Measurements from ENCODE around the gene THBS2.

The THBS2 gene

GRCh38 chr6:169190970-169191369, 62.7 kb downstream of the THBS2 start:
- ChIA-PET CTCF (interaction anchor here (1.0 to 1.5 kb wide), 3 partner anchors 9 to 297 kb away, joined by 3 to 6 read pairs (median 3); no protein-coding TSS in a partner anchor), POLR2A (interaction anchor here (1.2 to 1.9 kb wide), 3 partner anchors 23 to 155 kb away, joined by 5 to 12 read pairs (median 6); no protein-coding TSS in a partner anchor)
- DNase-seq (ENCODE audit: low read depth, low spot score), result no peak
- H3K4me3 ChIP-seq (ENCODE audit: low read depth, low read length), result no peak overlapping the region
- no peak for TF ChIP-seq CTCF (IDR thresholded peaks at IDR 0.05; ENCODE audit: insufficient read depth, low read length, missing control alignments)

GRCh38 chr6:169190144-169190584, 63.5 kb downstream of the THBS2 start:
- POLR2A ChIA-PET, result interaction anchor here (0.6 to 1.9 kb wide), 4 partner anchors 22 to 369 kb away, joined by 3 to 12 read pairs (median 6); no protein-coding TSS in a partner anchor
- CTCF ChIA-PET, result interaction anchor here (0.7 to 1.5 kb wide), 5 partner anchors 10 to 365 kb away, joined by 3 to 6 read pairs (median 3); no protein-coding TSS in a partner anchor

DNA sequence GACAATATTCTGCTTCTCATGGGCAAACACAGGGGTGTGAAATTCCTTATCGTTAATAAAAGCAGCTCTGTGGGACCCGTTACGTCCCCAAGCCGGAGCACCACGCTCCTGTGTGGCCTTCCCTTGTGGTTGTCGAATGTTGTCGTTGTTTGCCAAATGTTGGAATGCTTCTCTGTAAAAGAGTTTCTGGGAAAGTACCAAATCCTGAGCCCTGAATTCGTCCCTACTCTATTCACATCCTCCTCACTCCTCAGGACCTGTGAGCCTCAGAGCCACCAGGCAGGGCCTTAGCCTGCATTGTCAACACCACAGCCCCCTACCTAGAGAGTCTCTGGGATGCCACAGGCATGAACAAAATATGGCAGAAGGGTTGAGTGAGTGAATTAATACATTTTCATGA, 64.0 kb downstream of the THBS2 start:
- TF ChIP-seq CTCF (IDR thresholded peaks at IDR 0.05; ENCODE audit: insufficient read depth, low read length, missing control alignments), result no peak
- no peak overlapping the region for H3K4me3 ChIP-seq (ENCODE audit: low read depth, low read length)
- no peak for DNase-seq (ENCODE audit: low read depth, low spot score)
- POLR2A ChIA-PET, result interaction anchor here (0.6 to 1.9 kb wide), 4 partner anchors 22 to 369 kb away, joined by 3 to 12 read pairs (median 6); no protein-coding TSS in a partner anchor
- CTCF ChIA-PET, result interaction anchor here (0.7 to 1.4 kb wide), 4 partner anchors 92 to 366 kb away, joined by 3 read pairs; no protein-coding TSS in a partner anchor

More at GRCh38 chr6:169190144-169190584, 63.5 kb downstream of the THBS2 start:
- peak; percentile 90 for DNase-seq (ENCODE audit: low read depth, low spot score)
- H3K4me3 ChIP-seq (ENCODE audit: low read depth, low read length), result no peak overlapping the region
- TF ChIP-seq CTCF (IDR thresholded peaks at IDR 0.05; ENCODE audit: insufficient read depth, low read length, missing control alignments), result no peak

DNA sequence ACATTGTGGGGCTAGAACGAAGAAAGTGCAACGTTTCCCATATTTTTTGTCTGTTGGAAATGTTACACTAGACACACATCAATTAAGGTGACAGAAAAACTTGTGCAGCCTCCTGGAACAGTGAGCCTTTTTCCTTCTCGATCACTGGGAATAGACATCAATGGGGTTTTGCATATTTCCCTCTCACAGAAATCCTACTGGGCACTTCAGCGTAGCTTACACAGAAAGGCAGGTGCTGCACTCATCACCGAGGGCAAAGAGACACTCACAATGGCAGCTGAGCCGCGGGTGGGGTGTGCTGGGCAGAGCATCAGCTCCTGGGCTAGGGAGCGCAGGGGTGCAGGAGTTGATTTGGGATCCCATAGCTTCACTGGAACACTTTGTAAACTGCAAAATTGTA, 64.5 kb downstream of the THBS2 start:
- no peak overlapping the region for H3K4me3 ChIP-seq (ENCODE audit: low read depth, low read length)
- DNase-seq (ENCODE audit: low read depth, low spot score), result no peak
- no peak for TF ChIP-seq CTCF (IDR thresholded peaks at IDR 0.05; ENCODE audit: insufficient read depth, low read length, missing control alignments)
- POLR2A ChIA-PET, result no interaction called here
- CTCF ChIA-PET, result interaction anchor here (0.7 to 1.4 kb wide), 5 partner anchors 11 to 366 kb away, joined by 3 to 4 read pairs (median 3); no protein-coding TSS in a partner anchor

DNA sequence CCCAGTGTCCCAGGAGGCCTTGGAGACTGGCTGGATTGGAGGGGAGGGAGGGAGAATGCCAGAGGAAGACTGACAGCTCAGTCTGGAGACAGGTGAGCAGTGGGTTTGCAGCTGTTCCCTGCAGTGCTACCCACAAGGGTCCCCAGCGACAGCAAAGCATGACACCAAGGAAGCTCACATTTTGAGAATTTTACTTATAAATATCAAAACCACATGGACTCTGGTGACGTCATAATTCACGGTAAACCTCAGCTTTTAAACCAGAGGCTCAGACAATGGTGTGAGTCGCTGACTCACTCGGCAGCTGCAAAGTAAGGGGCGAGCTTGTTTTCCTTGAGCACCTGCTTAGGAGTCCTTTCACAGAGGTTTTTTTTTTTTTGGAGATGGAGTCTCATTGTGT, 65.2 kb downstream of the THBS2 start:
- no peak overlapping the region for H3K4me3 ChIP-seq (ENCODE audit: low read depth, low read length)
- no peak for DNase-seq (ENCODE audit: low read depth, low spot score)
- no peak for TF ChIP-seq CTCF (IDR thresholded peaks at IDR 0.05; ENCODE audit: insufficient read depth, low read length, missing control alignments)
- POLR2A ChIA-PET, result interaction anchor here (0.9 kb wide), 1 partner anchor 118 kb away, joined by 3 read pairs; no protein-coding TSS in a partner anchor
- CTCF ChIA-PET, result interaction anchor here (1.1 to 1.4 kb wide), 3 partner anchors 12 to 22 kb away, joined by 3 to 4 read pairs (median 4); no protein-coding TSS in a partner anchor

DNA sequence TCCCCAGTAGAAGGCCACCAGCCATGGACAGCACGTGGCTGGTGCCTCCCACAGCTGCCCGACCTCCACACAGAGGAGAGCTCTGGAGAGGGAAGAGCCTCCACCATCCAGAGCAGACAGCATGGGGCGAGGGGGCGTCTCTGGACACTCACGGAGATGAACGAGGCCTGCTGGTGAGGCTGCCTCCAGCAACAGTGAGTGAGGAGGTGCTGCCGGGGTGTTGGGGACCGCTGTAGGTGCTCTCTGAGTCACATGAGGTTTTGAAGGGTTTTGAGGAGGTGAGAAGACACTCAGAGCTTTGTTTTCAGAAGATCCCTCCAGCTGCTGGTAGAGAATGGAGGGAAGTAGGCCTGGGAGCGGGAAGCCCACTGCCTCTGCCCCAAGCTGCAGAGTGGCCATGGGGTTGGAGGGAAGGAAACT, 65.6 kb downstream of the THBS2 start:
- no peak for DNase-seq (ENCODE audit: low read depth, low spot score)
- ChIA-PET CTCF (interaction anchor here (1.1 to 1.4 kb wide), 5 partner anchors 11 to 231 kb away, joined by 3 to 4 read pairs (median 4); no protein-coding TSS in a partner anchor), POLR2A (interaction anchor here (0.9 kb wide), 1 partner anchor 118 kb away, joined by 3 read pairs; no protein-coding TSS in a partner anchor)
- no peak overlapping the region for H3K4me3 ChIP-seq (ENCODE audit: low read depth, low read length)
- no peak for TF ChIP-seq CTCF (IDR thresholded peaks at IDR 0.05; ENCODE audit: insufficient read depth, low read length, missing control alignments)

All from AG04449 (cell line).